Ovary (tissue), 9 donors: Measurements from ENCODE around the gene UNC13A. TPM values are rescaled to one million over a fixed set of nuclear protein-coding genes. Genes with fewer than 3 reads are reported as not detected.

Experiments
- DNase-seq, 5 donors: peaks; one replicate each; pipeline ENCODE4 v3.0.0-alpha.2; 2019 to 2020
- H3K27ac ChIP-seq, 2 donors: fragments of 200-600 bp; one replicate each; pipeline versions ENCODE4 v1.5.1 to v1.8.0; 2019 to 2022
- H3K27me3 ChIP-seq: fragments of 200-600 bp; one replicate; pipeline ENCODE4 v1.8.0; 2022
- H3K36me3 ChIP-seq: fragments of 200-600 bp; sonication (generic); one replicate; pipeline ENCODE4 v1.5.1; 2019
- H3K4me1 ChIP-seq: one replicate; pipeline ENCODE4 v1.8.1; 2013; ENCODE audit warnings: mild to moderate bottlenecking, moderate library complexity; ENCODE audit not compliant: insufficient read depth
- H3K4me3 ChIP-seq: fragments of 200-600 bp; sonication (generic); one replicate; pipeline ENCODE4 v1.5.1; 2017
- H3K9me3 ChIP-seq, 2 donors: fragments of 200-600 bp in 1 of 2; sonication (generic) in 1 of 2; one replicate each; pipeline versions ENCODE4 v1.5.1 to v1.8.1; 2013 to 2019; ENCODE audit warnings: mild to moderate bottlenecking in 1 of 2, moderate library complexity in 1 of 2
- EP300 ChIP-seq: sonication (generic); formaldehyde crosslinking; IDR thresholded peaks from one replicate; pipeline ENCODE4 v1.6.1; 2017; ENCODE audit warnings: antibody characterized with exemption
- POLR2A ChIP-seq: fragments of 450-650 bp; IDR thresholded peaks from one replicate; pipeline ENCODE4 v1.6.1; 2017; ENCODE audit warnings: antibody characterized with exemption, mild to moderate bottlenecking, moderate library complexity
- WGBS, 3 donors: extraction: QIAGEN DNeasy Blood & Tissue Kit in 1 of 3; methylation state at CpG; one replicate each; pipeline versions ENCODE4 v1.1.5 to v1.1.7; 2013 to 2017; 5-methylcytosine and 5-hydroxymethylcytosine counted together
- intact Hi-C, 4 donors: fragments of 100-400 bp; cut with DNase I; formaldehyde crosslinking; loops; one replicate each; pipeline versions ENCODE4 v1.11.0 to v1.15.1; 2022 to 2023
- polyA plus RNA-seq, 2 donors: library from polyadenylated mRNA; stranded (reverse); fragments of 200-250 nt in 1 of 2; fragments of 350-450 nt in 1 of 2; fragmentation: Illumina TruSeq in 1 of 2; extraction: RNeasy Lipid Tissue Mini Kit (QIAGEN cat#74804) in 1 of 2; gene quantifications; one replicate each; pipeline ENCODE4 v1.2.3, GENCODE V29; 2013 to 2014
- total RNA-seq, 7 donors: library from RNA; depleted of rRNA in 2 of 7; stranded (reverse); fragments of >200 nt in 2 of 7; fragmentation: NEBNext Ultra II Directional in 3 of 7; extraction: Animal tissue kit (Norgen Biotek cat#: 25700) in 3 of 7; gene quantifications; one replicate each; pipeline versions ENCODE4 v1.1.0 to v1.2.4, GENCODE V29; 2016 to 2023
- TF ChIP-seq, protein P1 (sequence below), 3 donors: fragments of 450-650 bp in 2 of 3; fragments of 200-600 bp in 1 of 3; IDR thresholded peaks; one replicate each; pipeline versions ENCODE4 v1.5.1 to v1.8.0; 2016 to 2022; ENCODE audit warnings: antibody characterized with exemption in 3 of 3, mild to moderate bottlenecking in 1 of 3
- donor health status: DM: no; HTN: no; CAD: no; lungs with moderate emphysema.
- donor health status: DM: no; HTN: no; CAD: no.
- donor health status: Bipolar disorder and iron deficiency.
- donor health status: DM: yes; HTN: yes; CAD: no.
- donor health status: DM: no; HTN: no; CAD: no.
- donor health status: DM: yes; HTN: yes; CAD: no.

The UNC13A gene
- total and polyA plus RNA-seq, 9 donors = 0.08 to 0.38 (median 0.15) TPM

DNA sequence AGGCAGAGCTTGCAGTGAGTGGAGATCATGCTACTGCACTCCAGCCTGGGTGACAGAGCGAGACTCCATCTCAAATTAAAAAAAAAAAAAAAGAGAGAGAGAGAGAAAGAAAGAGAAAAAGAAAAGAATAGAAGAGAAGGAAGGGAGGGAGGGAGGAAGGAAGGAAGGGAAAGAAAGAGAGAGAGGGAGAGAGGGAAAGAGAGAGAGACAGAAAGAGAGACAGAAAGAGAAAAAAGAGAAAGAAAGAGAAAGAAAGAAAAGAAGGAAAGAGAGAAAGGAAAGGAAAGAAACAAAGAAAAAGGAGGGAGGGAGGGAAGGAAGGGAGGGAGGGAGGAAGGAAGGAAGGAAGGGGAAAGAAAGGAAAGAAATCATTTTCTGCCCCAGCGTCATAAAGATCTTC lies 7.0 kb upstream of the UNC13A start:
- H3K36me3 ChIP-seq = no peaks in the 10 kb centered on the region
- no peaks in the 10 kb centered on the region for H3K9me3 ChIP-seq
- intact Hi-C loops = no loop called here
- DNase-seq = no peak
- no peaks in the 10 kb centered on the region for H3K4me1 ChIP-seq
- no peak overlapping the region for H3K27ac ChIP-seq
- WGBS, 3 donors = 56 to 85% (median 78%) methylated on average over 2 of the region's 2 CpGs
- TF ChIP-seq, protein P1, sequence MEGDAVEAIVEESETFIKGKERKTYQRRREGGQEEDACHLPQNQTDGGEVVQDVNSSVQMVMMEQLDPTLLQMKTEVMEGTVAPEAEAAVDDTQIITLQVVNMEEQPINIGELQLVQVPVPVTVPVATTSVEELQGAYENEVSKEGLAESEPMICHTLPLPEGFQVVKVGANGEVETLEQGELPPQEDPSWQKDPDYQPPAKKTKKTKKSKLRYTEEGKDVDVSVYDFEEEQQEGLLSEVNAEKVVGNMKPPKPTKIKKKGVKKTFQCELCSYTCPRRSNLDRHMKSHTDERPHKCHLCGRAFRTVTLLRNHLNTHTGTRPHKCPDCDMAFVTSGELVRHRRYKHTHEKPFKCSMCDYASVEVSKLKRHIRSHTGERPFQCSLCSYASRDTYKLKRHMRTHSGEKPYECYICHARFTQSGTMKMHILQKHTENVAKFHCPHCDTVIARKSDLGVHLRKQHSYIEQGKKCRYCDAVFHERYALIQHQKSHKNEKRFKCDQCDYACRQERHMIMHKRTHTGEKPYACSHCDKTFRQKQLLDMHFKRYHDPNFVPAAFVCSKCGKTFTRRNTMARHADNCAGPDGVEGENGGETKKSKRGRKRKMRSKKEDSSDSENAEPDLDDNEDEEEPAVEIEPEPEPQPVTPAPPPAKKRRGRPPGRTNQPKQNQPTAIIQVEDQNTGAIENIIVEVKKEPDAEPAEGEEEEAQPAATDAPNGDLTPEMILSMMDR (IDR thresholded peaks at IDR 0.05) = no peak
- TF ChIP-seq POLR2A (no peak), EP300 (no peak)
- no peak overlapping the region for H3K4me3 ChIP-seq
- H3K27me3 ChIP-seq = no peaks in the 10 kb centered on the region

- H3K9me3 ChIP-seq = no peaks in the 10 kb centered on the region
- no peak overlapping the region for H3K4me3 ChIP-seq
- H3K4me1 ChIP-seq = peaks cover 6% of the 10 kb centered on the region
- H3K36me3 ChIP-seq = no peaks in the 10 kb centered on the region
- no peak overlapping the region for H3K27ac ChIP-seq
- peaks cover 8% of the 10 kb centered on the region for H3K27me3 ChIP-seq
- intact Hi-C loops = no loop called here
- WGBS, 3 donors = 53 to 57% (median 56%) methylated on average over 4 of the region's 4 CpGs
- no peak for DNase-seq
- TF ChIP-seq POLR2A (no peak), EP300 (no peak)
- TF ChIP-seq, protein P1 (IDR thresholded peaks at IDR 0.05) = no peak
Observed at GRCh38 chr19:17692566-17692965, 4.4 kb upstream of the UNC13A start.

- no peaks in the 10 kb centered on the region for H3K9me3 ChIP-seq
- no peak overlapping the region for H3K4me3 ChIP-seq
- peaks cover 6% of the 10 kb centered on the region for H3K4me1 ChIP-seq
- 43 to 55% (median 48%) methylated on average over 10 of the region's 10 CpGs for WGBS, 3 donors
- no peak for TF ChIP-seq EP300
- TF ChIP-seq, protein P1 (IDR thresholded peaks at IDR 0.05) = no peak
- TF ChIP-seq POLR2A = no peak
- H3K27ac ChIP-seq = no peak overlapping the region
- intact Hi-C loops = no loop called here
- peaks cover 8% of the 10 kb centered on the region for H3K27me3 ChIP-seq
- DNase-seq = no peak
- no peaks in the 10 kb centered on the region for H3K36me3 ChIP-seq
Observed at GRCh38 chr19:17688853-17689595, 870 bp upstream of the UNC13A start.

DNA sequence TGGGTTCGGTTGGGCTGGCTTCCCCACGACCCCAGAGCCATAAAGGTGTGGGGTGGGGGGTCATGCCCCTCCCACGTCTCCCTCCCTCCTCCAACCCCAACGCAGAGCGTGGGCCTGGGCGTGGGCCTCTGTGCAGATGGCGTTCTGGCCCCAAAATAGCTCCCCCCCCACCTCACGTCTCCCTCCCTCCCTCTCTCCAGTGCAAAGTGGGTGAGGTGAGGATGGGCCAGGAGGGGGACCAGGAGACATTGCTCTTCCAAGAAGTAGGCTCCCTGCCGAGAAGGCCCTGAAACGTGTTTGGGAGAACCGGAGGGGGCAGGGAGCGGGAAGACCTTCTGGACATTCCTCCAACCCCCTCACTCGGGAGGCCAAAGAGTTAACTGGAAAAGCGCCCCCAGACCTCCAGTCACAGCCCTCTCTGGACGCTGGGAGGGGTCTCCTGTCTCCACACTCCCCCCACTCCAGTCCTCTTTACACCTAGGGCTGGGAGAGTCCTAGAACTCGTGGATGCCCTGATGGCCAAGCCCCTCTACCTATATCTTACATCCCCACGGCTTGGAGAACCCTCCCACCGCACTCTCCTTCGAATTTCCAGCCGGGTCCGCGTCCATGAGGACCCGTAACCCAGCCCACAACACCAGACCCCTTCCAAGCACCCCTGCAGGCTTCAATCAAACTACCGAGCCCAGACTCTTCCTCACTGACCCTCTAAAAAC lies 855 bp downstream of the UNC13A start:
- DNase-seq = no peak
- peaks cover 6% of the 10 kb centered on the region for H3K4me1 ChIP-seq
- H3K36me3 ChIP-seq = no peaks in the 10 kb centered on the region
- peaks cover 8% of the 10 kb centered on the region for H3K27me3 ChIP-seq
- 2 to 5% (median 3%) methylated on average over 24 of the region's 24 CpGs for WGBS, 3 donors
- H3K4me3 ChIP-seq = no peak overlapping the region
- TF ChIP-seq POLR2A = no peak
- no peak for TF ChIP-seq EP300
- TF ChIP-seq, protein P1 (IDR thresholded peaks at IDR 0.05) = no peak
- intact Hi-C loops = no loop called here
- no peaks in the 10 kb centered on the region for H3K9me3 ChIP-seq
- no peak overlapping the region for H3K27ac ChIP-seq
